SKM-1 (cell line): Measurements from ENCODE around the gene NRXN3.

ENCODE experiments used
- DNase-seq: peaks from one replicate; lab custom pipeline; 2025; ENCODE audit not compliant: unreplicated experiment; lab: John Stamatoyannopoulos, UW

Gene NRXN3

GRCh38 chr14:79437951-79438350, 1267.8 kb downstream of the NRXN3 start:
- DNase-seq, result no peak

GRCh38 chr14:79438696-79439342, 1268.6 kb downstream of the NRXN3 start:
- DNase-seq, result no peak

DNA sequence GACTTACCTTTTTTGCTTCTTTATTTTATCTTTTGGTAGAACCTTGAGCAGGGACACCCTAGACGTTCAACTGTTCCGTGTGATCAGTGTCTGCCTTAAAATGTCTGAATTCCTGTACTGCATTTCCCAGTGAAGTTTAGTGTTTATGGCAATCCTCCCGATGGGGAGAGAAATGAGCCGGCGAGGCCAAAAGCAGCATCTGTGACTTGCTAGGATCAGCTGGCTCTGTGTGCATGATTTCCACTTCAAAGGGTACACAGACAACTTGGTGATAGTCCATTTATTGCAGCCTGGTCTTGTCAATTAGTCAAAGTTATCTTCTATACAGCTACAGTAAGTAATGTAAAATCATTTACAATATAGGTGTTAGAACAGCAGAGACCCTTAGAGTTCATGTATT, 1272.6 kb downstream of the NRXN3 start:
- DNase-seq, result no peak

DNA sequence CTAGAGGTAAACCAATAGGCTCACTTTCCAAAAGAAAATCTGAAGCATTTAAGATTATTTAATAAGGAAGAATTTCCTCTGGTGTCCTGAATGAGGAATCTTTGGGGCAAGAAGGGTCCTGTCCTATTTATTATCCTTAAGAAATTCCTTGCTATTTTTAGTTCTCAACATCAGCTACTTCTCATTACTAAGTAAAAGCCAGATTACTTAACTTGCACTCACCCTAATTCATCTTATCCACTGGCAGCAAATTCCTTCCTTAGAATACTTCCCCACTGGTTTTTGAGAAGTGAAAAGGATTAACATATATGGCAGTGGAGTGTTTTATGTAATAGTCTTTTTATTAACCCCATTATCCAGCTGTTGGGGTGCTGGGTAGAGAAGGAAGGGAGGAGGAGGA, 1273.4 kb downstream of the NRXN3 start:
- DNase-seq, result no peak

- no peak for DNase-seq
Measured at GRCh38 chr14:79448960-79449359, 1278.8 kb downstream of the NRXN3 start.

GRCh38 chr14:79451601-79452000, 1281.4 kb downstream of the NRXN3 start:
- DNase-seq, result no peak

- DNase-seq, result no peak
Measured at GRCh38 chr14:79453276-79453675, 1283.1 kb downstream of the NRXN3 start.

GRCh38 chr14:79464468-79464867, 1294.3 kb downstream of the NRXN3 start:
- DNase-seq, result no peak

DNA sequence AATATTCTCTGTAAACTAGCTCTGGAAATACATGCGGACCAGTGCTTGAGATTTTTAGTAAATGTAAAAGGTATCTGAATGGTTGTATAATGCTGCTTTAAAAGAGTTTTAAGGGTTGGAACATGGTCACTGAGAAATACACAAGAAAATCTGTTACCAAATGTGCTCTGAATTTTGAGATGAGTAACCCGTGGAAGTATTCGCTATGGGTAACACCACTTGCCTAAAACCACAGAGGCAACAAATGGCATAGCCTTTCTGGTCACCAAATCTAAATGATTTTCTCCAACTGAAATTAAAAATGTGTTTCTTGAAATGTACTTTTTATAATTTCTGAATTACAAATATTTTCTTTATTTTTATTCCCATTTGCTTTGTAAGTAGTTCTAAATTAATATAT, 1295.5 kb downstream of the NRXN3 start:
- DNase-seq, result no peak

- no peak for DNase-seq
Measured at GRCh38 chr14:79466938-79467527, 1296.9 kb downstream of the NRXN3 start.

GRCh38 chr14:79467835-79468234, 1297.7 kb downstream of the NRXN3 start:
- DNase-seq, result no peak

- no peak for DNase-seq
Measured at GRCh38 chr14:79468486-79468885, 1298.3 kb downstream of the NRXN3 start.

- no peak for DNase-seq
Measured at GRCh38 chr14:79473651-79474050, 1303.5 kb downstream of the NRXN3 start.

DNA sequence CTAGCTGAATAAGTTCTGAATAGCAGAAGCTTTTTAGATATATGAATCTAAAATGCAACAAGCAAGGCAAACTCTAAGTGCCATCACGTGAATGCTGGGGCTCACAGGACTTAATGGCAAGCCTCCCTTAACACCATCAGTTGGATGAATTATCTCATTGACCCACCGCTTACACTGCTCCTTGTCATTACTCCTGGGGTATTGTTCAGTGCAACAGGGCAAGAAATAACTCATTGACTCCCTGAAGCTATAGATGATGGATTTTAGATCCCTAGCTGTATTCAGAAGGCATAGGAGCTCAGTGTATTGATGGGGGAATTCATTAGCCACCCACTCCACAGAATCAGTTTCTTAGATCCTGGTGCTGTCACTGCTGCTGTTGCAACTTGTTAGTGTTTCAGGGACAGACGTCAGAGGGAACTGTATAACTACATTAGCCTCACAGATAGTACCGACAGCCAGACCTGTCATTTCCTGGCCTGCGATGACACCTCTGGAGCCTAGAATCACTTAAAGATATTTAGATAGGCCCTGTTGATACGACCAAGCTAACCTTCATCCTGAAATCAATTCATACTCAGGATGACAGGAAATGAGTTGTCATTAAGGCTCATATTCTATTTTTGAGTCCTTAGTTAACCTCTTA, 1305.8 kb downstream of the NRXN3 start:
- no peak for DNase-seq

DNA sequence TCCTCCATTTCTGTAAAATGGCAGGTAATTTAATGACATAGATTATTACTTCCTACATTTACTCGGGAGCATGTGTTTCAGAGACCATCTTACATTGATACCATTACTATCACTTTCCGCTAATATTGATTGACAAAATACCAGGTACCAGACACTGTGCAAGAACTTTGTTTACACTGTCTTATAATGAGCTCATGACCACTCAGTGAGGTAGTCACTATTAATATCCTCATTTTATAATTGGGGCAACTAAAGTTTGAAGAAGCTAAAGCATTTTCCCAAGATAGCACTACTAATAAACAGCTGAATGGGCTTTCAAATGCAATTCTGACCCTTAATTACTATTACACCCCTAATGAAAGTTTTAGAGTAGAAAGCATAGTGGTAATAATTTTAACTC, 1306.4 kb downstream of the NRXN3 start:
- DNase-seq, result no peak

DNA sequence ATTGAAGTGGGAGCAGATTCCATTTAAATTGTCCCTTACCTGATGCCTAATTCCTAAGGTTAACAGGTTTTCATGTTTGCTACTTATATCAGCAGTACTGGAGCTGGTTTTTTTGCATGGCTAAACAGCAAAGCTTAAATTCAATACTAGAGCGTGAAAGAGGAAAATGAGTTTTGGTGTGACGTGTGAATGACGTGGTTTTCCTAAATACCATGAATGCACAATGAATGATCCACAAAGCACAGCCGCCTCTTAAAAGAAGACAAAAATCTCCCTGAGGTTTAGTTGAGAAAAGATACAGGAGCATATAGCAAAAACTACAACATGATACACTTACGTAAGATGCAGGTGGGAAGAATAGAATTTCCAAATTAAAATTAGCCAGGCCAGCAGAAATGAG, 1310.0 kb downstream of the NRXN3 start:
- no peak for DNase-seq

DNA sequence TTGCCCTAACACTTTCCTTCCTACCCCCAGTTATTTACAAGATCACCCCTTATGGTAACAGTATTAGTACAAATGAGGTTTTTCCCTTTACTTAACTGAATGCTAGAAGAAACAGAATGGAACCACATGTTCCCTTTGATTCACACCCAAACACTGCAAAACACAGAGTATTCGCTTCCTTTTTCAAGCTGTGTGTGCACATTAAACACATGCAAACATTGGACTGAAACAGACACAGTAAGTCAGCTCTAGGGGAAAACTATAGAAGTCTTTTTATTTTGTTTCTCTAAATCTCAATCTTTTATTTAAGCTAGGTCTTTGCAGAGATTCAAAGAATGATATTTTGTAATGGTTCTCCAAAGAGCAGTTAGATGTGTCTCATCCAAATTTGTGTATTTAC, 1312.7 kb downstream of the NRXN3 start:
- no peak for DNase-seq

GRCh38 chr14:79483477-79484388, 1313.6 kb downstream of the NRXN3 start:
- no peak for DNase-seq

- DNase-seq, result no peak
Measured at GRCh38 chr14:79487632-79488031, 1317.5 kb downstream of the NRXN3 start.

DNA sequence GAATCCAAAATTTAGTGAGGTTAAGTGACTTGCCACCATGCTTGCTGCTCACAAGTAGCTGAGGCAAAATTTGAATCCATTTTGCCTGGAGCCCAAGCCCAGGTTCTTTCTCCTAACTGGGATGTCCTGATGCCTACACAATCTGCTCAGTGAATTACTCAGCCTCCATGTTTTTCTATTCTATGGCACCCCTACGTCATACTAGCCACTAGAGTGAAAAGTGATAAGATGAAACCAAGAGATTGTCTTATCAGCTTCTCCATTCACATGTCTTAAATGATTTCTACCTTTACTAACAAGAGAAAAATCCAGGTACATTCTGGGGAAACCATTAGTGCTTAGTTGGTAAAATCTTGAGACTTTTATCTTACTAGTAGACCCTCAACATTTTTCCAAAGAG, 1321.0 kb downstream of the NRXN3 start:
- DNase-seq, result no peak

GRCh38 chr14:79493081-79493645, 1323.0 kb downstream of the NRXN3 start:
- no peak for DNase-seq
